ENCODE data around the gene GSN. TPM values are rescaled to one million over a fixed set of nuclear protein-coding genes. Genes with fewer than 3 reads are reported as not detected.

Gene GSN
- total and polyA plus RNA-seq, 12 donors, result 78.5 to 735 (median 293) TPM

DNA sequence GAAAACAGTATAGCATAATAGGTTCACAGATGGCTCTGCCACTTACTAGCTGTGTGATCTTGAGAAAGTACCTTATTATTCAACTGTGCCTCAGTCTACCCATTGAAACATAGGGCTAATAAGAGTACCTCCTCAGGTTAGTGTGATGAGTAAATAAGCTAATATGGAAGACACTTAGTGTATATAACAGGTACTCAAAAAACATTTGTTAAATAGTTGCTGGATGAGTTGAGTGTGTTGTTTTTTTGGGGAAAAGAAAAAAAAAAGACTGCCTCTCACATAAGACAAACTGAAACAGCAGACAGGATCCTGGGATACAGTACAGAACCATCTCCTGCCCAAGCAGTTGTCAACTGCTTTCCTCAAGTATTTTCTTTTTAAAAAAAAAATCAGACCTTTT is 96.9 kb downstream of the GSN start:
- Histone ChIP-seq H3K4me3 (no peak overlapping the region), H3K36me3 (replicated peaks in 1 of 2) (peaks cover 0 to 5% of the 10 kb centered on the region in 2 donors), H3K27ac (peak overlapping the region in 3 of 5 donors; percentile 29 to 90 (median 84)), H3K4me1 (replicated peaks in 1 of 2) (peaks cover 56 to 93% of the 10 kb centered on the region in 2 donors), H3K9me3 (replicated peaks in 1 of 3) (no peaks in the 10 kb centered on the region), H3K27me3 (no peaks in the 10 kb centered on the region)
- no peak for DNase-seq
- intact Hi-C loops (cut with DNase I), result no loop called here
- TF ChIP-seq, protein P1, sequence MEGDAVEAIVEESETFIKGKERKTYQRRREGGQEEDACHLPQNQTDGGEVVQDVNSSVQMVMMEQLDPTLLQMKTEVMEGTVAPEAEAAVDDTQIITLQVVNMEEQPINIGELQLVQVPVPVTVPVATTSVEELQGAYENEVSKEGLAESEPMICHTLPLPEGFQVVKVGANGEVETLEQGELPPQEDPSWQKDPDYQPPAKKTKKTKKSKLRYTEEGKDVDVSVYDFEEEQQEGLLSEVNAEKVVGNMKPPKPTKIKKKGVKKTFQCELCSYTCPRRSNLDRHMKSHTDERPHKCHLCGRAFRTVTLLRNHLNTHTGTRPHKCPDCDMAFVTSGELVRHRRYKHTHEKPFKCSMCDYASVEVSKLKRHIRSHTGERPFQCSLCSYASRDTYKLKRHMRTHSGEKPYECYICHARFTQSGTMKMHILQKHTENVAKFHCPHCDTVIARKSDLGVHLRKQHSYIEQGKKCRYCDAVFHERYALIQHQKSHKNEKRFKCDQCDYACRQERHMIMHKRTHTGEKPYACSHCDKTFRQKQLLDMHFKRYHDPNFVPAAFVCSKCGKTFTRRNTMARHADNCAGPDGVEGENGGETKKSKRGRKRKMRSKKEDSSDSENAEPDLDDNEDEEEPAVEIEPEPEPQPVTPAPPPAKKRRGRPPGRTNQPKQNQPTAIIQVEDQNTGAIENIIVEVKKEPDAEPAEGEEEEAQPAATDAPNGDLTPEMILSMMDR (IDR thresholded peaks at IDR 0.05), result no peak
- TF ChIP-seq POLR2A (IDR thresholded peaks at IDR 0.05), result no peak

- TF ChIP-seq POLR2A (IDR thresholded peaks at IDR 0.05), result no peak
- TF ChIP-seq, protein P1 (IDR thresholded peaks at IDR 0.05), result no peak
- Histone ChIP-seq H3K9me3 (replicated peaks in 1 of 3) (no peaks in the 10 kb centered on the region), H3K4me1 (replicated peaks in 1 of 2) (peaks cover 52 to 86% of the 10 kb centered on the region in 2 donors), H3K27me3 (no peaks in the 10 kb centered on the region), H3K36me3 (replicated peaks in 1 of 2) (peaks cover 0 to 5% of the 10 kb centered on the region in 2 donors), H3K27ac (peak overlapping the region in 2 of 5 donors; percentile 23 to 84), H3K4me3 (peak overlapping the region in 1 of 4 donors; percentile 14)
- WGBS, 4 donors, result 43 to 62% (median 53%) methylated on average over 2 of the region's 2 CpGs
- DNase-seq, result no peak
- intact Hi-C loops (cut with DNase I), result no loop called here
Measured at GRCh38 chr9:121365564-121365963, 97.6 kb downstream of the GSN start.

DNA sequence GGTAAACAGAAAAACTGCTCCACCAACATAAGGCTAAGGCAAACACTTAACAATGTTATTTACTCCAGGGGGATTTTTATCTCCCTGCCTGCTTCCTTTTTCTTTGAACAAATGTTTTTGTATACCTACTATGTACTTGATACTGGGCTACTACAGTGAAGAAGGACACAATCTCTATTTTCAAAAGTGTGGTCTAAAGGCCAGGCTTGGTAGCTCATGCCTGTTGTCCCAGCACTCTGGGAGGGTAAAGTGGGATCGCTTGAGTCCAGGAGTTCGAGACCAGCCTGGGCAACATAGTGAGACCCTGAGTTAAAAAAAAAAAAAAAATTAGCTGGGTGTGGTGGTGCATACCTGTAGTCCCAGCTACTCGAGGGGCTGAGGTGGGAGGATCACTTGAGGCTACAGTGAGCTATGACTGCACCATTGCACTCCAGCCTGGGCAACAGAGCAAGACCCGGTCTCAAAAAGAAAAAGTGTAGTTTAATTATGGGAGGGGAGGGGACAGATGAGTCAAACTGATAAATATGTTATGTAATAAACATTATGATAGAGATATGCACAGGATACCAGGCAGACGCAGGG is 98.7 kb downstream of the GSN start:
- H3K4me1 ChIP-seq (replicated peaks in 1 of 2), result peaks cover 55 to 78% of the 10 kb centered on the region in 2 donors

GRCh38 chr9:121367306-121368137 is 99.6 kb downstream of the GSN start:
- peaks cover 48 to 78% of the 10 kb centered on the region in 2 donors for H3K4me1 ChIP-seq (replicated peaks in 1 of 2)

More for the DNA sequence above, 98.7 kb downstream of the GSN start:
- 71 to 78% (median 76%) methylated on average over 5 of the region's 5 CpGs for WGBS, 4 donors
- DNase-seq, result no peak
- Histone ChIP-seq H3K27me3 (no peaks in the 10 kb centered on the region), H3K27ac (peak overlapping the region in 3 of 5 donors; percentile 84 to 93 (median 87)), H3K9me3 (replicated peaks in 1 of 3) (no peaks in the 10 kb centered on the region), H3K4me3 (peak overlapping the region in 1 of 4 donors; percentile 56), H3K36me3 (replicated peaks in 1 of 2) (peaks cover 0 to 5% of the 10 kb centered on the region in 2 donors)
- TF ChIP-seq, protein P1 (IDR thresholded peaks at IDR 0.05), result no peak
- TF ChIP-seq POLR2A (IDR thresholded peaks at IDR 0.05), result no peak
- intact Hi-C loops (cut with DNase I), result no loop called here

More at GRCh38 chr9:121367306-121368137, 99.6 kb downstream of the GSN start:
- intact Hi-C loops (cut with DNase I), result no loop called here
- Histone ChIP-seq H3K36me3 (replicated peaks in 1 of 2) (peaks cover 0 to 5% of the 10 kb centered on the region in 2 donors), H3K27ac (peak overlapping the region in 4 of 5 donors; percentile 0 to 98 (median 90)), H3K27me3 (no peaks in the 10 kb centered on the region), H3K9me3 (replicated peaks in 1 of 3) (no peaks in the 10 kb centered on the region), H3K4me3 (peak overlapping the region in 1 of 4 donors; percentile 56)
- 27 to 45% (median 41%) methylated on average over 4 of the region's 4 CpGs for WGBS, 4 donors
- no peak for DNase-seq
- TF ChIP-seq, protein P1 (IDR thresholded peaks at IDR 0.05), result no peak
- no peak for TF ChIP-seq POLR2A (IDR thresholded peaks at IDR 0.05)

All from adrenal gland (tissue), 12 donors.